Testis (tissue), 2 donors: ENCODE results near the gene OR8B12.

ENCODE experiments used
- POLR2A ChIP-seq: fragments of 450-650 bp; IDR thresholded peaks from one replicate; pipeline ENCODE4 v1.6.1; 2017; ENCODE audit warnings: antibody characterized with exemption, mild to moderate bottlenecking, moderate library complexity
- TF ChIP-seq, protein P1 (sequence below), 3 experiments: fragments of 450-650 bp in 2 of 3; fragments of 200-600 bp in 1 of 3; sonication (generic) in 1 of 3; IDR thresholded peaks; one replicate each; pipeline ENCODE4 v1.5.1; 2016 to 2019; ENCODE audit warnings: antibody characterized with exemption in 3 of 3, mild to moderate bottlenecking in 2 of 3, moderate library complexity in 1 of 3

DNA sequence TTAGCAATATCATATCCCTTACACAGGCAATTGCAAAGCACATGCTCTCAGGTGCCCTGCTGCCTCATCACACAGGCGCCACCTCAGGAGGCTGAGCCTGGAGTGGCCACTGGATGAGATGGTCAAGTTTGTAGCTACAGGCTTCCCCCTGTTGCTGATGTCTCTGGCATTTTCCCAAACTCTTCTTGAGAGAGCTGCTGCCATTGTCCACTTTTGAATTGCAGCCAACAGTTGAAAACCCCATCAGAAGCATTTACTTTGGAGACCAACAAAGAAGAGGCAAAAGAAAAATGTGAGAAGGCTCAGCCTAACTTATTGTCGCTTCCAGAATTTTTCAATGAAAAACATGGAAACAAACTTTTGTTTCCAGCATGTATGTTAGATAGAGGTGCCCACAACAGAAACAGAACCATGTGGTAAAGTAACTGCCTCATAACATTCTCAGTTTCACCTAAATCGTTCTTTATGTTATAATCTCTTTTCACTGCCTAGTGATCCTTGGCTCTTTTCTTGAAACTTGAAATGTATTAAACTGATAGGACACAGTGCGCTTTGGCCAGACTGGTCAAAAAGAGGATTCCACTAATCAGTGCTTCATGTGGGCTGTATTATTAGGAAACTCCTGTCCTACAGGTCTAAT lies 50.3 kb downstream of the OR8B12 start:
- no peak for TF ChIP-seq POLR2A
- TF ChIP-seq, protein P1, sequence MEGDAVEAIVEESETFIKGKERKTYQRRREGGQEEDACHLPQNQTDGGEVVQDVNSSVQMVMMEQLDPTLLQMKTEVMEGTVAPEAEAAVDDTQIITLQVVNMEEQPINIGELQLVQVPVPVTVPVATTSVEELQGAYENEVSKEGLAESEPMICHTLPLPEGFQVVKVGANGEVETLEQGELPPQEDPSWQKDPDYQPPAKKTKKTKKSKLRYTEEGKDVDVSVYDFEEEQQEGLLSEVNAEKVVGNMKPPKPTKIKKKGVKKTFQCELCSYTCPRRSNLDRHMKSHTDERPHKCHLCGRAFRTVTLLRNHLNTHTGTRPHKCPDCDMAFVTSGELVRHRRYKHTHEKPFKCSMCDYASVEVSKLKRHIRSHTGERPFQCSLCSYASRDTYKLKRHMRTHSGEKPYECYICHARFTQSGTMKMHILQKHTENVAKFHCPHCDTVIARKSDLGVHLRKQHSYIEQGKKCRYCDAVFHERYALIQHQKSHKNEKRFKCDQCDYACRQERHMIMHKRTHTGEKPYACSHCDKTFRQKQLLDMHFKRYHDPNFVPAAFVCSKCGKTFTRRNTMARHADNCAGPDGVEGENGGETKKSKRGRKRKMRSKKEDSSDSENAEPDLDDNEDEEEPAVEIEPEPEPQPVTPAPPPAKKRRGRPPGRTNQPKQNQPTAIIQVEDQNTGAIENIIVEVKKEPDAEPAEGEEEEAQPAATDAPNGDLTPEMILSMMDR (IDR thresholded peaks at IDR 0.05) = no peak
